Lung (tissue), 13 donors: ENCODE measurements around the gene MTHFR. TPM values are rescaled to one million over a fixed set of nuclear protein-coding genes. Genes with fewer than 3 reads are reported as not detected.

ENCODE experiments used
- ATAC-seq: fragments of 200-7000 bp; cut with Tn5 transposase; one replicate; pipeline ENCODE4 v1.9.1; 2020; ENCODE audit warnings: moderate number of reproducible peaks; ENCODE audit not compliant: insufficient read depth, low FRiP score
- DNase-seq, 3 donors: peaks; one replicate each; pipeline ENCODE4 v3.0.0-alpha.2; 2013 to 2017
- H3K27ac ChIP-seq, 2 donors: one replicate each; pipeline ENCODE4 v1.5.1; 2013; ENCODE audit warnings: mild to moderate bottlenecking in 2 of 2, moderate library complexity in 2 of 2, control low read depth in 1 of 2, inconsistent platforms in 1 of 2, low read depth in 1 of 2, low read length in 1 of 2
- H3K27me3 ChIP-seq, 3 donors: one replicate each; pipeline ENCODE4 v1.5.1; 2013; ENCODE audit warnings: low read length in 2 of 3; ENCODE audit not compliant: control insufficient read depth in 3 of 3, insufficient read depth in 3 of 3
- H3K36me3 ChIP-seq, 4 donors: one replicate each; pipeline ENCODE4 v1.5.1; 2013; ENCODE audit warnings: low read length in 4 of 4, mild to moderate bottlenecking in 1 of 4, moderate library complexity in 1 of 4; ENCODE audit not compliant: control insufficient read depth in 4 of 4, insufficient read depth in 4 of 4
- H3K4me1 ChIP-seq, 5 donors: one replicate each; pipeline ENCODE4 v1.5.1; 2013; ENCODE audit warnings: low read length in 5 of 5, mild to moderate bottlenecking in 2 of 5, moderate library complexity in 1 of 5; ENCODE audit not compliant: control insufficient read depth in 5 of 5, insufficient read depth in 5 of 5
- H3K4me3 ChIP-seq: one replicate; pipeline ENCODE4 v1.5.1; 2013; ENCODE audit warnings: mild to moderate bottlenecking, control low read depth, moderate library complexity
- H3K9ac ChIP-seq, 2 donors: one replicate each; pipeline ENCODE4 v1.5.1; 2013; ENCODE audit warnings: low read length in 2 of 2, control low read depth in 1 of 2; ENCODE audit not compliant: insufficient read depth in 1 of 2
- H3K9me3 ChIP-seq, 4 donors: one replicate each; pipeline ENCODE4 v1.5.1; 2013; ENCODE audit warnings: low read length in 3 of 4, mild to moderate bottlenecking in 1 of 4, moderate library complexity in 1 of 4; ENCODE audit not compliant: control insufficient read depth in 4 of 4, insufficient read depth in 3 of 4
- CTCF ChIP-seq: IDR thresholded peaks from 2 replicates; pipeline ENCODE4 v1.5.1; 2012; ENCODE audit warnings: mild to moderate bottlenecking; ENCODE audit errors: control extremely low read depth, extremely low read depth
- WGBS, 2 donors: extraction: QIAGEN DNeasy Blood & Tissue Kit; methylation state at CpG; one replicate each; pipeline ENCODE4 v1.1.7; 2013; 5-methylcytosine and 5-hydroxymethylcytosine counted together
- polyA plus RNA-seq, 2 donors: library from polyadenylated mRNA; stranded (reverse); fragments of 200-250 nt; gene quantifications; one replicate each; pipeline ENCODE4 v1.2.1, GENCODE V29; 2013
- small RNA-seq: library from RNA; depleted of rRNA; stranded (forward); fragments of <200 nt; gene quantifications from one replicate; pipeline ENCODE3, GENCODE V24; 2014; ENCODE audit warnings: low replicate concordance
- total RNA-seq, 2 donors: library from RNA; depleted of rRNA in 1 of 2; stranded (reverse); fragments of >200 nt in 1 of 2; gene quantifications; one replicate each; pipeline ENCODE4 v1.2.1, GENCODE V29; 2014 to 2021
- donor health status: control.
- donor health status: control.
- donor health status: Bipolar disorder and iron deficiency.
- donor health status: healthy.
- donor health status: DM: yes; HTN: yes; CAD: no.

Gene MTHFR
- total and polyA plus RNA-seq, 4 donors = 20.6 to 61.4 (median 30.0) TPM

GRCh38 chr1:11736746-11737639 is 68.8 kb downstream of the MTHFR start:
- no peaks in the 10 kb centered on the region for H3K9me3 ChIP-seq
- no peaks in the 10 kb centered on the region for H3K36me3 ChIP-seq
- peak overlapping the region in 1 of 2 donors; percentile 43 for H3K9ac ChIP-seq
- peaks cover 5 to 28% (median 13%) of the 10 kb centered on the region in 5 donors for H3K4me1 ChIP-seq
- no peaks in the 10 kb centered on the region for H3K27me3 ChIP-seq
- ATAC-seq (peak; percentile 45), DNase-seq (peak; percentile 59 to 67 (median 65))
- TF ChIP-seq CTCF = no peak
- peak overlapping the region; percentile 71 for H3K4me3 ChIP-seq
- 5 to 13% methylated on average over 15 of the region's 15 CpGs for WGBS, 2 donors
- H3K27ac ChIP-seq = peak overlapping the region; percentile 91 to 93

GRCh38 chr1:11735854-11736745 is 69.7 kb downstream of the MTHFR start, which contains the start of gene AGTRAP:
TSS of gene AGTRAP (plus strand) at chr1:11736136. CDS start at chr1:11736209, 73 bp downstream.
- Histone ChIP-seq H3K9ac (peak within 1 kb of the TSS; percentile 65 to 72), H3K9me3 (no peaks in the 10 kb centered on the region), H3K27ac (peak within 1 kb of the TSS; percentile 91 to 93), H3K36me3 (no peaks in the 10 kb centered on the region), H3K4me3 (peak within 1 kb of the TSS; percentile 71), H3K4me1 (peaks cover 5 to 35% (median 18%) of the 10 kb centered on the region in 5 donors), H3K27me3 (no peaks in the 10 kb centered on the region)
- no peak for TF ChIP-seq CTCF
- ATAC-seq (peak; percentile 71), DNase-seq (peak; percentile 96 to 99 (median 96))
- WGBS, 2 donors = 1% methylated on average over 56 to 59 of the region's 59 CpGs

Small RNAs within 50 kb of the gene (small RNA-seq; reads per million reads assigned to genes)
- not detected for gene RF02156
- not detected for gene RF02157
- not detected for gene RF02158

Other genes with a start within 250 kb of the MTHFR start
- 10 to 100 TPM in 1 of 2 donors, under 1 TPM in 1; 0.20 to 10.7 TPM for gene FBXO2, start 151.5 kb downstream of the MTHFR start, total RNA-seq
- gene FBXO2, start 151.5 kb downstream of the MTHFR start, polyA plus RNA-seq = 10 to 100 TPM in 1 of 2 donors, 1 to 10 TPM in 1; 9.5 to 12.5 TPM
- 10 to 100 TPM; 14.0 to 14.4 TPM for gene FBXO44, start 151.1 kb downstream of the MTHFR start, total RNA-seq
- 10 to 100 TPM; 10.6 to 19.6 TPM for gene FBXO44, start 151.1 kb downstream of the MTHFR start, polyA plus RNA-seq
- 10 to 100 TPM in 1 of 2 donors, 1 to 10 TPM in 1; 8.7 to 14.7 TPM for gene FBXO6, start 141.8 kb downstream of the MTHFR start, total RNA-seq
- gene FBXO6, start 141.8 kb downstream of the MTHFR start, polyA plus RNA-seq = 10 to 100 TPM; 18.3 to 32.0 TPM
- 10 to 100 TPM; 23.4 to 28.1 TPM for gene MAD2L2, start 124.8 kb downstream of the MTHFR start, total RNA-seq
- gene MAD2L2, start 124.8 kb downstream of the MTHFR start, polyA plus RNA-seq = 10 to 100 TPM; 32.8 to 61.9 TPM
- under 1 TPM; 0.06 to 0.31 TPM for gene DRAXIN, start 114.3 kb downstream of the MTHFR start, total RNA-seq
- gene DRAXIN, start 114.3 kb downstream of the MTHFR start, polyA plus RNA-seq = under 1 TPM; 0.04 to 0.22 TPM
- 10 to 100 TPM; 37.0 to 93.9 TPM for gene AGTRAP, start 69.8 kb downstream of the MTHFR start, total RNA-seq
- gene AGTRAP, start 69.8 kb downstream of the MTHFR start, polyA plus RNA-seq = 100 to 1,000 TPM in 1 of 2 donors, 10 to 100 TPM in 1; 72.7 to 266 TPM
- 1 to 10 TPM in 1 of 2 donors, under 1 TPM in 1; 0.91 to 7.2 TPM for gene C1orf167, start 43.8 kb downstream of the MTHFR start, total RNA-seq
- gene C1orf167, start 43.8 kb downstream of the MTHFR start, polyA plus RNA-seq = 10 to 100 TPM; 11.0 to 11.3 TPM
- 10 to 100 TPM; 16.7 to 35.7 TPM for gene CLCN6, start 227 bp upstream of the MTHFR start, total RNA-seq
- 10 to 100 TPM; 17.9 to 18.2 TPM for gene CLCN6, start 227 bp upstream of the MTHFR start, polyA plus RNA-seq
- 10 to 100 TPM in 1 of 2 donors, not detected in 1; 19.8 TPM for gene NPPA, start 41.8 kb upstream of the MTHFR start, total RNA-seq
- gene NPPA, start 41.8 kb upstream of the MTHFR start, polyA plus RNA-seq = 1 to 10 TPM in 1 of 2 donors, under 1 TPM in 1; 0.81 to 6.7 TPM
- gene NPPB, start 53.0 kb upstream of the MTHFR start, total RNA-seq = 1 to 10 TPM in 1 of 2 donors, not detected in 1; 3.6 TPM
- gene NPPB, start 53.0 kb upstream of the MTHFR start, polyA plus RNA-seq = 1 to 10 TPM in 1 of 2 donors, under 1 TPM in 1; 0.45 to 1.1 TPM
- 10 to 100 TPM; 28.1 to 54.5 TPM for gene KIAA2013, start 120.5 kb upstream of the MTHFR start, total RNA-seq
- 10 to 100 TPM; 34.0 to 48.3 TPM for gene KIAA2013, start 120.5 kb upstream of the MTHFR start, polyA plus RNA-seq
- gene PLOD1, start 128.8 kb upstream of the MTHFR start, total RNA-seq = 10 to 100 TPM; 68.8 to 89.5 TPM
- 100 to 1,000 TPM in 1 of 2 donors, 10 to 100 TPM in 1; 33.5 to 112 TPM for gene PLOD1, start 128.8 kb upstream of the MTHFR start, polyA plus RNA-seq
- 10 to 100 TPM; 26.7 to 70.8 TPM for gene MFN2, start 174.5 kb upstream of the MTHFR start, total RNA-seq
- gene MFN2, start 174.5 kb upstream of the MTHFR start, polyA plus RNA-seq = 10 to 100 TPM; 30.4 to 49.3 TPM
- 10 to 100 TPM; 16.1 to 45.8 TPM for gene MIIP, start 213.5 kb upstream of the MTHFR start, total RNA-seq
- 10 to 100 TPM; 33.1 to 58.0 TPM for gene MIIP, start 213.5 kb upstream of the MTHFR start, polyA plus RNA-seq